CD1c-positive myeloid dendritic cell (primary cell): ENCODE measurements around the gene LCN15.
"Not testable (repeated sequence)": the region's sequence is repeated elsewhere in the genome, so short reads cannot be mapped to it uniquely, and the experiment has no call there.

Source experiments
- DNase-seq: peaks from one replicate; pipeline ENCODE4 v3.0.0-alpha.2; 2016; ENCODE audit errors: extremely low spot score

The LCN15 gene

GRCh38 chr9:136764301-136764891, at the start of gene LCN15:
Gene LCN15, minus strand, starts transcription at chr9:136764518. Its CDS starts 30 bp downstream, at chr9:136764488.
- no peak for DNase-seq

GRCh38 chr9:136808806-136809158, 44.5 kb upstream of the LCN15 start:
- DNase-seq = peak; percentile 41

- peak; percentile 6 for DNase-seq
Measured at GRCh38 chr9:136808075-136808805, 43.9 kb upstream of the LCN15 start.

GRCh38 chr9:136807281-136808074, 43.2 kb upstream of the LCN15 start, which contains the start of gene RABL6:
Gene RABL6, plus strand, starts transcription at chr9:136807948. Its CDS starts 249 bp downstream, at chr9:136808197.
- DNase-seq = peak; percentile 91

- DNase-seq = no peak
Measured at GRCh38 chr9:136806631-136807201, 42.4 kb upstream of the LCN15 start.

GRCh38 chr9:136806067-136806466, 41.7 kb upstream of the LCN15 start:
- no peak for DNase-seq

GRCh38 chr9:136805207-136805740, 41.0 kb upstream of the LCN15 start:
- DNase-seq = no peak

GRCh38 chr9:136804509-136805206, 40.3 kb upstream of the LCN15 start:
- DNase-seq = no peak

GRCh38 chr9:136803551-136804508, 39.5 kb upstream of the LCN15 start:
- no peak for DNase-seq

- not testable (repeated sequence) for DNase-seq
Measured at GRCh38 chr9:136803009-136803550, 38.8 kb upstream of the LCN15 start.

GRCh38 chr9:136802321-136802720, 38.0 kb upstream of the LCN15 start:
- no peak for DNase-seq

GRCh38 chr9:136799854-136800657, 35.7 kb upstream of the LCN15 start:
- DNase-seq = peak; percentile 75

- no peak for DNase-seq
Measured at GRCh38 chr9:136799079-136799853, 34.9 kb upstream of the LCN15 start.

- no peak for DNase-seq
Measured at GRCh38 chr9:136798708-136799078, 34.4 kb upstream of the LCN15 start.

GRCh38 chr9:136796775-136797347, 32.5 kb upstream of the LCN15 start:
- not testable (repeated sequence) for DNase-seq

- DNase-seq = no peak
Measured at GRCh38 chr9:136796238-136796774, 32.0 kb upstream of the LCN15 start, which contains the start of gene CCDC183. Gene CCDC183, plus strand, starts transcription at chr9:136796338. Its CDS starts 60 bp downstream, at chr9:136796398.

- peak; percentile 16 for DNase-seq
Measured at GRCh38 chr9:136795000-136795348, 30.7 kb upstream of the LCN15 start.
